Endothelial cell of umbilical vein (primary cell): ENCODE measurements around the gene NAV2. TPM values are rescaled to one million over a fixed set of nuclear protein-coding genes. Genes with fewer than 3 reads are reported as not detected.

Experiments
- BruUV-seq: library from RNA; stranded (reverse); fragments of 400-500 nt; replicated peaks from 2 replicates; lab custom pipeline; 2021; lab: Mats Ljungman, UMichigan
- CTCF ChIA-PET: fragments of 300-600, 350-600 bp; sonication (Branson Sonifier 250); formaldehyde crosslinking; loops from one replicate; lab custom pipeline; 2021; ENCODE audit warnings: antibody characterized with exemption, inconsistent platforms; lab: Charles Lee
- POLR2A ChIA-PET: fragments of 300-600, 350-600 bp; sonication (Branson Sonifier 250); formaldehyde crosslinking; loops from one replicate; lab custom pipeline; 2021; ENCODE audit warnings: antibody characterized with exemption, inconsistent platforms; lab: Charles Lee
- DNase-seq: peaks from one replicate; pipeline ENCODE4 v3.0.0-alpha.2; 2011; ENCODE audit warnings: low read depth, low spot score
- FAIRE-seq: peaks from 2 replicates; lab custom pipeline; 2011; peaks lifted over from hg19 to GRCh38; lab: Jason Lieb, UNC
- H2AFZ ChIP-seq: 2 replicates; pipeline ENCODE4 v1.6.0; 2012; ENCODE audit warnings: low read depth, low read length, control low read depth, inconsistent platforms
- H3K27ac ChIP-seq: 2 replicates; pipeline ENCODE4 v1.5.1; 2011; ENCODE audit warnings: low read depth, mild to moderate bottlenecking, control low read depth, low read length, moderate library complexity; ENCODE audit not compliant: insufficient read depth
- H3K27me3 ChIP-seq, 2 experiments: 2 replicates each; pipeline versions ENCODE4 v1.6.0 to v1.6.1; 2011; ENCODE audit warnings: low read length in 2 of 2, mixed read lengths in 1 of 2; ENCODE audit not compliant: control insufficient read depth in 2 of 2, insufficient read depth in 2 of 2
- H3K36me3 ChIP-seq, 2 experiments: 2 replicates in 1 of 2; 3 replicates in 1 of 2; pipeline ENCODE4 v1.5.1; 2011; ENCODE audit warnings: low read length in 2 of 2, mild to moderate bottlenecking in 1 of 2, moderate library complexity in 1 of 2; ENCODE audit not compliant: control insufficient read depth in 2 of 2, insufficient read depth in 2 of 2; ENCODE audit errors: extremely low read depth in 1 of 2
- H3K4me1 ChIP-seq: 3 replicates; pipeline ENCODE4 v1.5.1; 2011; ENCODE audit warnings: mild to moderate bottlenecking, low read length; ENCODE audit not compliant: control insufficient read depth, insufficient read depth; ENCODE audit errors: extremely low read depth
- H3K4me2 ChIP-seq: 2 replicates; pipeline ENCODE4 v1.6.1; 2011; ENCODE audit warnings: low read length, control low read depth, mixed read lengths; ENCODE audit not compliant: insufficient read depth
- H3K4me3 ChIP-seq, 3 experiments: fragments of 200-600 bp in 1 of 3; sonication (generic), shearing (Covaris generic) in 1 of 3; replicated peaks in 1 of 3; 2 replicates each; pipeline ENCODE4 v1.5.1; 2011 to 2016; ENCODE audit warnings: control low read depth in 3 of 3, low read length in 3 of 3, mild to moderate bottlenecking in 2 of 3, inconsistent platforms in 1 of 3, low read depth in 1 of 3, moderate library complexity in 1 of 3; ENCODE audit not compliant: insufficient read depth in 1 of 3
- H3K79me2 ChIP-seq: 2 replicates; pipeline ENCODE4 v1.6.0; 2012; ENCODE audit warnings: low read length, inconsistent platforms; ENCODE audit not compliant: control insufficient read depth, insufficient read depth
- H3K9ac ChIP-seq: replicated peaks from 2 replicates; pipeline ENCODE3; 2011; ENCODE audit warnings: low read length, control low read depth; ENCODE audit not compliant: insufficient read depth; ENCODE audit errors: extremely low read depth
- H3K9me1 ChIP-seq: replicated peaks from 3 replicates; pipeline ENCODE4 v1.6.0; 2011; ENCODE audit warnings: mild to moderate bottlenecking, low read length; ENCODE audit not compliant: control insufficient read depth, insufficient read depth; ENCODE audit errors: extremely low read depth
- H3K9me3 ChIP-seq: replicated peaks from 2 replicates; pipeline ENCODE4 v1.5.1; 2012; ENCODE audit warnings: low read length, inconsistent platforms; ENCODE audit not compliant: control insufficient read depth, insufficient read depth
- H4K20me1 ChIP-seq: replicated peaks from 2 replicates; pipeline ENCODE3; 2011; ENCODE audit warnings: mild to moderate bottlenecking, low read length; ENCODE audit not compliant: control insufficient read depth, insufficient read depth; ENCODE audit errors: extremely low read depth
- CTCF ChIP-seq, 2 donors: IDR thresholded peaks; 1 replicate in 1 of 2; 2 replicates in 1 of 2; pipeline ENCODE4 v1.5.1; 2011; ENCODE audit warnings: low read length in 2 of 2, mild to moderate bottlenecking in 2 of 2, moderate library complexity in 2 of 2, control low read depth in 1 of 2, inconsistent platforms in 1 of 2, low read depth in 1 of 2; ENCODE audit not compliant: insufficient read depth in 1 of 2; ENCODE audit errors: extremely low read depth in 1 of 2
- EZH2 ChIP-seq: IDR thresholded peaks from 2 replicates; pipeline ENCODE4 v1.6.1; 2012; ENCODE audit warnings: borderline replicate concordance, low read depth, mild to moderate bottlenecking, moderate library complexity, low read length, inconsistent platforms; ENCODE audit not compliant: severe bottlenecking
- FOS ChIP-seq: IDR thresholded peaks from 2 replicates; pipeline ENCODE4 v1.6.1; 2011; ENCODE audit warnings: mild to moderate bottlenecking, low read length, moderate library complexity, borderline replicate concordance; ENCODE audit not compliant: insufficient read depth
- GATA2 ChIP-seq: IDR thresholded peaks from 2 replicates; pipeline ENCODE4 v1.7.0; 2011; ENCODE audit warnings: low read depth, mild to moderate bottlenecking, moderate library complexity, mixed read lengths, low read length; ENCODE audit not compliant: insufficient read length, insufficient read depth
- JUN ChIP-seq: IDR thresholded peaks from 2 replicates; pipeline ENCODE4 v1.6.1; 2011; ENCODE audit warnings: borderline replicate concordance, low read depth; ENCODE audit not compliant: insufficient read length, insufficient read depth
- MAX ChIP-seq: IDR thresholded peaks from 2 replicates; pipeline ENCODE4 v1.6.1; 2011; ENCODE audit not compliant: insufficient read depth, insufficient read length
- MYC ChIP-seq: IDR thresholded peaks from one replicate; pipeline ENCODE4 v1.6.1; 2011; ENCODE audit warnings: mild to moderate bottlenecking, low read depth, low read length
- POLR2A ChIP-seq: IDR thresholded peaks from 2 replicates; pipeline ENCODE4 v1.6.1; 2012; ENCODE audit warnings: low read depth, mild to moderate bottlenecking, control low read depth, low read length
- POLR2AphosphoS5 ChIP-seq: IDR thresholded peaks from 2 replicates; pipeline ENCODE4 v1.6.1; 2012; ENCODE audit warnings: low read depth, mild to moderate bottlenecking, control low read depth, low read length, moderate library complexity; ENCODE audit not compliant: insufficient read depth
- dilution Hi-C: fragments of 300-500 bp; cut with MboI; formaldehyde crosslinking; loops from one replicate; pipeline ENCODE4 v1.15.0; 2019; ENCODE audit warnings: low sequenced_read_pairs; ENCODE audit not compliant: extremely low pct_ligation_motif_present
- intact Hi-C: fragments of 100-400 bp; cut with micrococcal nuclease; formaldehyde crosslinking; loops from one replicate; pipeline ENCODE4 v1.10.0; 2022
- polyA plus RNA-seq, 4 experiments: library from polyadenylated mRNA; depleted of rRNA in 3 of 4; stranded (reverse) in 3 of 4; unstranded in 1 of 4; fragments of >200 nt; gene quantifications; 2 replicates each; pipeline versions ENCODE4 v1.2.1 to v1.2.3, GENCODE V29; 2011 to 2012; ENCODE audit warnings: missing spikeins in 1 of 4
- total RNA-seq: library from RNA; stranded (reverse); gene quantifications from 2 replicates; pipeline ENCODE4 v1.2.3, GENCODE V29; 2021

NAV2 gene
- total and polyA plus RNA-seq, 2 donors (not counting 3 experiments of a cell fraction or from before 2014, with no cell fraction given), result 10.9 to 68.0 TPM

- intact Hi-C loops, result no loop called here
- FAIRE-seq, result no peak
- no peaks in the 10 kb centered on the region for H3K79me2 ChIP-seq
Measured at GRCh38 chr11:20045098-20045688, 332.6 kb downstream of the NAV2 start.

GRCh38 chr11:20046416-20046815, 333.8 kb downstream of the NAV2 start:
- ChIA-PET CTCF (interaction anchor here (1.2 to 2.1 kb wide), 3 partner anchors 9 to 97 kb away, joined by 3 to 6 read pairs (median 5); no protein-coding TSS in a partner anchor), POLR2A (no interaction called here)
- BruUV-seq, result no TSS peak
- dilution Hi-C loops, result no loop called here
- no peaks in the 10 kb centered on the region for H3K79me2 ChIP-seq
- H3K4me3 ChIP-seq, result no peak overlapping the region
- no peak overlapping the region for H2AFZ ChIP-seq
- no peaks in the 10 kb centered on the region for H3K9me3 ChIP-seq
- DNase-seq, result no peak
- no peak for TF ChIP-seq POLR2A
- no peak for TF ChIP-seq MAX
- no peak for TF ChIP-seq POLR2AphosphoS5
- TF ChIP-seq GATA2, result no peak
- TF ChIP-seq EZH2, result no peak
- TF ChIP-seq MYC, result no peak
- no peak for TF ChIP-seq CTCF (IDR thresholded peaks at IDR 0.05; ENCODE audit: extremely low read depth in 1 of 2, insufficient read depth in 1 of 2, low read depth in 1 of 2, low read length in 2 of 2)
- no peak for TF ChIP-seq FOS
- TF ChIP-seq JUN, result no peak
- no peak overlapping the region for H3K9ac ChIP-seq
- H3K4me2 ChIP-seq, result no peak overlapping the region
- no peaks in the 10 kb centered on the region for H4K20me1 ChIP-seq
- no peak for FAIRE-seq
- peaks cover 13% of the 10 kb centered on the region for H3K4me1 ChIP-seq
- no peak overlapping the region for H3K27ac ChIP-seq
- H3K27me3 ChIP-seq, result no peaks in the 10 kb centered on the region
- no peaks in the 10 kb centered on the region for H3K9me1 ChIP-seq
- intact Hi-C loops, result no loop called here
- peaks cover 13 to 16% of the 10 kb centered on the region in 2 experiments for H3K36me3 ChIP-seq

More at GRCh38 chr11:20045098-20045688, 332.6 kb downstream of the NAV2 start:
- TF ChIP-seq POLR2AphosphoS5, result no peak
- TF ChIP-seq JUN, result no peak
- TF ChIP-seq EZH2, result no peak
- no peak for TF ChIP-seq MAX
- no peak for TF ChIP-seq MYC
- TF ChIP-seq GATA2, result no peak
- TF ChIP-seq FOS, result no peak
- Histone ChIP-seq H3K4me2 (no peak overlapping the region), H3K4me1 (peaks cover 15% of the 10 kb centered on the region), H4K20me1 (no peaks in the 10 kb centered on the region), H3K9me3 (no peaks in the 10 kb centered on the region), H3K4me3 (no peak overlapping the region), H2AFZ (no peak overlapping the region), H3K36me3 (peaks cover 13 to 15% of the 10 kb centered on the region in 2 experiments), H3K9ac (no peak overlapping the region), H3K27ac (no peak overlapping the region), H3K9me1 (no peaks in the 10 kb centered on the region), H3K27me3 (no peaks in the 10 kb centered on the region)
- CTCF ChIA-PET, result interaction anchor here (1.2 to 2.1 kb wide), 4 partner anchors 10 to 95 kb away, joined by 3 to 6 read pairs (median 4); no protein-coding TSS in a partner anchor
- no peak for DNase-seq
- BruUV-seq, result TSS peak; percentile 44
- POLR2A ChIA-PET, result interaction anchor here (0.6 kb wide), 1 partner anchor 93 kb away, joined by 3 read pairs; no protein-coding TSS in a partner anchor
- dilution Hi-C loops, result no loop called here
